Posterior cingulate gyrus (tissue), 11 donors: ENCODE data around the gene NAT8.
"Not testable (repeated sequence)": the region's sequence is repeated elsewhere in the genome, so short reads cannot be mapped to it uniquely, and the experiment has no call there.

ENCODE experiments used
- DNase-seq, 10 donors: peaks; one replicate each; pipeline versions ENCODE4 v3.0.0 to v3.0.0-alpha.2; 2020 to 2021; ENCODE audit warnings: mixed read lengths in 3 of 10
- intact Hi-C: fragments of 100-400 bp; cut with DNase I; formaldehyde crosslinking; loops from one replicate; pipeline ENCODE4 v1.15.1; 2023

The NAT8 gene

DNA sequence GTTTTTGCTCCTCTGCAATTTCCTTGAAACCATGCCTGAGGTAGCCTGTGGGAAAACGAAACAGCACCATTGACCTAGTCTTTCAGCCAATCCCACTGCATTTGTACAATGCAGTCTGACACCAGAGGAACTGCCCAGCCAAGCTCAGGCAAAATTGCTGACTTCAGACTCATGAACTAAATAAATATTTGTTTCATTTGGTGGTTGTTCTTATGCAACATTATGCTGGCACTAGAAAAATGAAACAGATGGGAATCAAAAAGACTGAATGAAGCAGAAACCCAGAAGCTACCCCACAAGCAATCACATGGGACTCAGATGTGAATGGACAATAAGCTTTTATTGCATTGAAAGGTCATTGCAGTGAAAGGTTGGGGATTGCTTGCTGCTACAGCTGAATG, 1.7 kb downstream of the NAT8 start:
- intact Hi-C loops: no loop called here
- no peak for DNase-seq

- intact Hi-C loops: no loop called here
- DNase-seq: no peak
Observed at GRCh38 chr2:73638429-73638828, 3.8 kb downstream of the NAT8 start.

DNA sequence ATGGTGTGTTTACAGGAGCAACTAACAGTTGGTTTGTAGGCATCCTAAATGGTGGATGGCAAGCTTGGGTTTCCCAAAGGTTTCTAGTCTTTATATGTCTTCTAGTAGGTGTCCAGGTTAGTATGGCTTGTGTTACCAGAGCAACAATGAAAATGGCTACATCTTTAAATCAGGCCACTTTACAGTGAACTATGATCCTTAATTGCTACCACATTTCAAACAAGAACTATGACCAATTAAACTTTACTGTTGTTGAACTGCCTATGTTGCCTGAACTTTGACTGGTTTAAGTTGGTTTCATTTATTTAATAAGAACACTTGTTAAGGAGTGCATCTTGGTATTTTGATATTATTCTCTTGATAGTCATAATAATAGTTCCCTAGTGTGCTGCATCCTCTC, 5.2 kb downstream of the NAT8 start:
- DNase-seq, intact Hi-C loops: not testable (repeated sequence)

GRCh38 chr2:73630662-73631266, 11.5 kb downstream of the NAT8 start:
- DNase-seq, intact Hi-C loops: not testable (repeated sequence)

DNA sequence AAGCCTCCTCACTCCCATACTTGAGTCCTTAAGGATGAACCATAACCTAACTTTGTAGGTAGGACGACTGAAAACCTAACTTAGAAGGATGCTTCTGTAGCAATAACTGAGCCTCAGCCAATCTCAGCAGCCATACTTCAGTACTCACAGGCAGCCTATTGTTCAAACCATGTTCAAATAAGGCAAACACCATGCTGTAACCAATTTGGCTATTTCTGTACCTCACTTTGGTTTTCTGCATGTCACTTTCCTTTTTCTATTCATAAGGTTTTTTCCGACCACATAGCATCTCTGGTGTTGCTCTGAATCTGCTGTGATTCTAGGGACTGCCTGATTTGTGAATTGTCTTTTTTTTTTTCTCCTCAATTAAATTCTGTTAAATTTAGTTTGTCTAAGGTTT, 13.7 kb downstream of the NAT8 start:
- DNase-seq, intact Hi-C loops: not testable (repeated sequence)

- intact Hi-C loops, DNase-seq: not testable (repeated sequence)
Observed at GRCh38 chr2:73626237-73626636, 16.0 kb downstream of the NAT8 start.

GRCh38 chr2:73624625-73625024, 17.6 kb downstream of the NAT8 start:
- DNase-seq, intact Hi-C loops: not testable (repeated sequence)

DNA sequence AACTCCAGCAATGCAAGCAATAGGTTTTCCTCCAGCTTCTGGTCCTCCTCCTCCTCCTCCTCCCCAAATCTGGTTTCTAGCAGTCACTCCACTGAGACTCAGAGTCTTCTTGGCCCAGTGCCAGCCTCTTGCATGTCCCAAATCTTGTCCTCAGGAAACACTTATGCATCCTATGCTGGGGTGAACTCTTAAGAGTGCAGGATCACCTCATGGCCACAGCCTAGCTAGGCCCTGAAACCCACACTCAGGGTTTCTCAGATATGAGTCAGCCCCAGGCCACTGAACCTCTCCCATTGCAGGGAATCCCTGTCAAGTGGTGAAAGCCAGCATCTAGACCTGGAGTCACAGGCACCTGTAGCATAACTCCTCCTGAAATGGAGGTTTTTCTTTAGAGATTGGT, 18.2 kb downstream of the NAT8 start:
- intact Hi-C loops, DNase-seq: not testable (repeated sequence)

DNA sequence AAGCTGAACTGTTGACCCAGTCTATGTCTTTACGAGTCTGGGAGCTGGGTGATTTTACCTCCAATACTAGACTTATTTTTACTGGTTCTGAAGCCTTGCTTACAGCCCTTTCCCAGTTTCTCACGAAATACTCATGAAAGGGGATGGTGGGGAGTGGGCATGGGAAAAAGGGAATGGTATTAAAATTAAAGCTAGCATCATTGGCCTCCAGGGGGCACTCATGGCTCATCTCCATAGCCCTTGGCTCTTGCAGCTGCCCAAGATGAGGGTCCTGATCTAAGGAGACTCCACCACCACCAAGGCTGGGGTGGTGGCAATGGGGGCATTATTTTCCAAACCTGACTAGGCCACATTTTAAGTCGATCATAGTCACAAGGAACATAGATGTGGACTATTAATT, 22.3 kb downstream of the NAT8 start:
- intact Hi-C loops, DNase-seq: not testable (repeated sequence)

- no peak for DNase-seq
- intact Hi-C loops: no loop called here
Observed at GRCh38 chr2:73614997-73615396, 27.2 kb downstream of the NAT8 start.

- intact Hi-C loops: no loop called here
Observed at GRCh38 chr2:73614105-73614504, 28.1 kb downstream of the NAT8 start.

GRCh38 chr2:73611867-73612266, 30.4 kb downstream of the NAT8 start:
- intact Hi-C loops: no loop called here
- DNase-seq: no peak

More at GRCh38 chr2:73614105-73614504, 28.1 kb downstream of the NAT8 start:
- DNase-seq: no peak

DNA sequence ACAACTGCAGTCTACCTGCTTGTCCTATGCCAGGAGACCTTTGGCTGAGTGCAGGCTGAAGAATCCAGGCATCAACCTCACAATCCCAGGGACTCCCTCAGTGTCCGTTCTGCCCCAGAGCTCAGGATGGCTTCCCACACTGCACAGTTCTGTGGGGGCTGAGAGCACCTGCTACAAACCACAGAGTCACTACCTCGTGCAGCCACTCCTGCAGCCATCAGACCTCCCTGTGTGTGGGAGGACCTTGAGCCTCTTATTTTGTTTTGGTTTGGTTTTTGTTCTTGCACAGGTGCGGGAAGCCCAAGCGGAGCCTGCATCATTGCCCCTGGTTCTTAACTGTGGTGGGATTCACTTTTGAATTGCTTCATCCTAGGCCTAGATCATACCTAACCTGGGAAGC, 31.0 kb downstream of the NAT8 start:
- intact Hi-C loops: no loop called here
- DNase-seq: no peak

DNA sequence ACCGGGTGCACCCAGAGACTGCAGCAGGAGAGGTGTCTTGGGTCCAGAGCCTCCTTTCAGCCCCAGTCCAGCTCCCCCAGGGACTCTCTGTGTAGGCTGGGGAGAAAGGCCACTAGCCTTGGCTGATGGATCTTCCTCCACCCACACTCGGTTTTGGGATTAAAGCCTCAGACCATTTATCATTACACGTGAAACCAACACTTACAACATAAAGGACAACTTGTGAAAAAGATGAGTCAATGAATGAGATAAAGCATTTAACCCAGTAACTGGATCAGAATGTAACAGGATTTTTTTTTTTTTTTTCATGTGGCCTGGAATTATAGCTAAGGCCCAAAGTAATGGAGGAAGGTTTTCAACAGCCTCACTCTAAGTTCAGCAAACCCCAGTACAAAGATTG, 32.1 kb downstream of the NAT8 start:
- intact Hi-C loops: no loop called here
- DNase-seq: no peak

- DNase-seq, intact Hi-C loops: not testable (repeated sequence)
Observed at GRCh38 chr2:73604589-73604988, 37.6 kb downstream of the NAT8 start.

DNA sequence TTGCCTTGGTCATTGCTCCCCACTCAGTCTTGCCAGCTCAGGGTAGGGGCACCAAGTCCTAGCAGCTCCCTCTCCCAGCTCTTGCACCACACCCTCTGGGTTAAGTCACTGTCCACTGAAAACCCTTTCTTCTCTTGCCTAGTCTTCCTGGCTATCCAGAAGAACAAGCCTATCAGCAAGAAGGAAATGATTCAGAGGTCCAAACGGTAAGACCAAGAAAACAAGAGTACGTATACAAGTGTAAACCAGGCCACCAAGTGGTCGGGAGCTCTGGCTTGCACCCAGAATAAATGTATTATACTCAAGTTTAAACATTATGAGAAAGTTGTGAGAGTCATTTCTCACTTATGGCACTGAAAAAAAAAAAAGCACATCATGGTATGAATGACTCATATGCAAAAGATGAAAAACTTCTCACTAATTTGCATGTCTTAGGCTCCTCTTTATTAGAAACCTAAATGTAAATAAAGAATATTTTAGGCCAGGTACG, 39.1 kb downstream of the NAT8 start:
- intact Hi-C loops, DNase-seq: not testable (repeated sequence)

- no peak for DNase-seq
- intact Hi-C loops: no loop called here
Observed at GRCh38 chr2:73601780-73602179, 40.4 kb downstream of the NAT8 start.

DNA sequence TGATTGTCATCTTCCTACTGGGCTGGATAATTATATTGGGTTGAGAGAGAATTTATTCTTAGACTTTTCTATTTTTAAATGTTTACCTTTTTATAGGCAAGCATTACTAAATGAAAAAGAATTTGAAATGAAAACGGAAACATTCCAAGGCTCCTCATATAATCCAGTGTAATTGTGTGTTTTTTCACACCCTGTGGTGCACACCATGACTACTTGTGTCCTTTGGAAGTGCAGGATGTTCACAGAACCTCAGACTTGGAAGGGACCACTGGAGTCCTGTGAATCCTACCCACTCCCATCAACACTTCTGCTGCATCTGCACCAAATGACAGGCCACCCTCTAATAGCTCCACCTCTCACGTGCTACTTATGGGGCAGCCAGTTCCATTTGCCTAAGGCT, 48.0 kb downstream of the NAT8 start:
- DNase-seq: no peak
- intact Hi-C loops: no loop called here

GRCh38 chr2:73593680-73594079, 48.5 kb downstream of the NAT8 start:
- intact Hi-C loops: no loop called here
- no peak for DNase-seq
